Dermis microvascular lymphatic vessel endothelial cell (primary cell): ENCODE results near the gene ADAM33. TPM values are rescaled to one million over a fixed set of nuclear protein-coding genes. Genes with fewer than 3 reads are reported as not detected.

Source experiments
- DNase-seq, 2 donors: peaks; one replicate each; pipeline versions ENCODE4 v3.0.0 to v3.0.0-alpha.2; 2010; ENCODE audit warnings: low read depth in 2 of 2
- total RNA-seq: library from RNA; depleted of rRNA; stranded (reverse); fragments of >200 nt; gene quantifications from 2 replicates; pipeline ENCODE4 v1.2.1, GENCODE V29; 2014

The ADAM33 gene, protein sequence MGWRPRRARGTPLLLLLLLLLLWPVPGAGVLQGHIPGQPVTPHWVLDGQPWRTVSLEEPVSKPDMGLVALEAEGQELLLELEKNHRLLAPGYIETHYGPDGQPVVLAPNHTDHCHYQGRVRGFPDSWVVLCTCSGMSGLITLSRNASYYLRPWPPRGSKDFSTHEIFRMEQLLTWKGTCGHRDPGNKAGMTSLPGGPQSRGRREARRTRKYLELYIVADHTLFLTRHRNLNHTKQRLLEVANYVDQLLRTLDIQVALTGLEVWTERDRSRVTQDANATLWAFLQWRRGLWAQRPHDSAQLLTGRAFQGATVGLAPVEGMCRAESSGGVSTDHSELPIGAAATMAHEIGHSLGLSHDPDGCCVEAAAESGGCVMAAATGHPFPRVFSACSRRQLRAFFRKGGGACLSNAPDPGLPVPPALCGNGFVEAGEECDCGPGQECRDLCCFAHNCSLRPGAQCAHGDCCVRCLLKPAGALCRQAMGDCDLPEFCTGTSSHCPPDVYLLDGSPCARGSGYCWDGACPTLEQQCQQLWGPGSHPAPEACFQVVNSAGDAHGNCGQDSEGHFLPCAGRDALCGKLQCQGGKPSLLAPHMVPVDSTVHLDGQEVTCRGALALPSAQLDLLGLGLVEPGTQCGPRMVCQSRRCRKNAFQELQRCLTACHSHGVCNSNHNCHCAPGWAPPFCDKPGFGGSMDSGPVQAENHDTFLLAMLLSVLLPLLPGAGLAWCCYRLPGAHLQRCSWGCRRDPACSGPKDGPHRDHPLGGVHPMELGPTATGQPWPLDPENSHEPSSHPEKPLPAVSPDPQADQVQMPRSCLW
- under 0.01 TPM in 1 of 2 replicates, not detected in the other for total RNA-seq

GRCh38 chr20:3681931-3682781, at the start of gene ADAM33:
TSS of gene ADAM33 (minus strand) at chr20:3682010. CDS start at chr20:3682004, 6 bp downstream.
- DNase-seq: no peak

- no peak for DNase-seq
Measured at GRCh38 chr20:3730803-3731672, 49.2 kb upstream of the ADAM33 start.

- DNase-seq: no peak
Measured at GRCh38 chr20:3729811-3730540, 48.2 kb upstream of the ADAM33 start.

- no peak for DNase-seq
Measured at GRCh38 chr20:3729378-3729777, 47.6 kb upstream of the ADAM33 start.

GRCh38 chr20:3728876-3729275, 47.1 kb upstream of the ADAM33 start:
- DNase-seq: no peak

GRCh38 chr20:3728354-3728753, 46.5 kb upstream of the ADAM33 start:
- no peak for DNase-seq

- no peak for DNase-seq
Measured at GRCh38 chr20:3727401-3728021, 45.7 kb upstream of the ADAM33 start.

- DNase-seq: no peak
Measured at GRCh38 chr20:3724356-3724755, 42.5 kb upstream of the ADAM33 start.

DNA sequence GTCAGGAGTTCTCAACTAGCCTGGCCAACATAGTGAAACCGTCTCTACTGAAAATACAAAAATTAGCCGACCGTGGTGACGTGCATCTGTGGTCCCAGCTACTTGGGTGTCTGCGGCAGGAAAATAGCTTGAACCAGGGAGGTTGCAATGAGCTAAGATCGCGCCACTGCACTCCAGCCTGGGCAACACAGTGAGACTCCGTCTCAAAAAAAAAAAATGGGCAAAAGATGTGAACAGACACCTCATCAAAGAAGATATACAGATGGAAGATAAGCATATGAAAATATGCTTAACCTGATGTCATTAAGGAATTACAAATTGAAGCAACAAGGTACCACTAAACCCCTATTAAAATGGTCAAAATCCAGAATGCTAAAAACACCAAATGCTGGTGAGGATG, 41.5 kb upstream of the ADAM33 start:
- no peak for DNase-seq

DNA sequence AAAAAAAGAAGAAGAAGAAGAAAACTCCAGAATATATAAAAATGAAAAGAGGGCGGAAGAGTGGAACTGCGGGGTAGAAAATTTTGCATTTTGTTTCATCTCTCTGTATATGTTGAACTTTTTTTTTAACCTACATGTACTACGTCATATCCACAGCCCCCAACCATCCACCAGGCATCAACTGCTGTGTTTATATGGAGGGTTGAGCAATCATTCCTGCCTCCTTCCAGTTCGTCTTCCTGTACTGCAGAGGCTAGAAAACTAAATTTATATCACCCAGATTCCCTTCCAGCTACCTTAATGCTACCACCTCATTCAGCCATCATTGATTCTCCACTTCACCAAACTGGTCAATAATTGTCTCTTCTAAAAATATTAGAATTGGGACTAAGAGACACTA, 40.1 kb upstream of the ADAM33 start:
- no peak for DNase-seq

DNA sequence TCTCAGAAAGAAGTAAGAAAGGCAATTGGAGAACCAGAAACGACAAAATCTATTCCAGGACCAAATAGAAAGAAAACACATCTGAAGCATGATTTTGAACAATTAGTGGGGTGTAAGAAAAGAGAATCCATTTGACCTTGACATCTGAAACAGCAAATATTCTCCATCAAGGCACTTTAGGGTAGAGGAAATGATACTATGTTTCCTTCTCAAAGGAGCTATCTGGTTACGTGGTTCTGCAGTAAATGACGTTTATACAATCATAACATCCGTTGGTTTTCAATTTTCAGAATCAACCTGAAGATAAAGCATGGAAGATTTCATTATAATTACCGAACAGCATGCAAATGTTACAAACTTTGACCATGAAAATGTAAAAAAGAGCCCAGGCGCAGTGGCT, 38.8 kb upstream of the ADAM33 start:
- DNase-seq: no peak

GRCh38 chr20:3720068-3720467, 38.3 kb upstream of the ADAM33 start:
- DNase-seq: no peak

- DNase-seq: peak in 1 of 2 donors; percentile 48
Measured at GRCh38 chr20:3719046-3719445, 37.2 kb upstream of the ADAM33 start.

DNA sequence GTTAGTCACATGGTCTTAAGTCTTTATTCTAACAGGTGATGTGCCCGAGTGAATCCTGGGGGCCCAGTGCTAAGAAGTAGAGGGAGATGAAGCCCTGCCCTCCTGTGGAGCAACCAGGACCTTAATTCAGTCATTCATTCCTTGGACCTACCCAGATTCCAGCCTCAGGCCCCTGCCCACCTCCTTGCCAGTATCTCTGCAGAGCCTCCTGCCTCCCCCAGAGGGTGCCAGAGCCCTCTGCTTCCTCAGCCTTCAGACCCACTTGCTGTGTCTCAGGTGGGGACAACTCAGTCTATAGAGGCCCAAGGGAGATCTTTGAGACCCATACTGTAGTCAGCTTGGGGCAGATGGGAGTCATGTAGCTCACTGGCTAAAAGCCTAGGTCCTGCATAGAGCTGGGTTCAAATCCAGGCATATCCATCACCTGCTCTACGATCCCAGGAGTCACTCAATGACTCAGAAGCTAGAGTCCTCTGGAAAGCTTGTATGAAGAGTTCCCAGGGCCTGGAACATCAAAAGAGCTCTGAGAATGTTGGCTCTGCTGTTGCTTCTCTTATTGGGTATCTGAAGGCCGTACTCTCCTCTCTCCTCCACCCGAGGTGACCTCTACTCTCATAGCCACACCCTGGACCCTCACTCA, 34.5 kb upstream of the ADAM33 start:
- DNase-seq: peak in 1 of 2 donors; percentile 64

DNA sequence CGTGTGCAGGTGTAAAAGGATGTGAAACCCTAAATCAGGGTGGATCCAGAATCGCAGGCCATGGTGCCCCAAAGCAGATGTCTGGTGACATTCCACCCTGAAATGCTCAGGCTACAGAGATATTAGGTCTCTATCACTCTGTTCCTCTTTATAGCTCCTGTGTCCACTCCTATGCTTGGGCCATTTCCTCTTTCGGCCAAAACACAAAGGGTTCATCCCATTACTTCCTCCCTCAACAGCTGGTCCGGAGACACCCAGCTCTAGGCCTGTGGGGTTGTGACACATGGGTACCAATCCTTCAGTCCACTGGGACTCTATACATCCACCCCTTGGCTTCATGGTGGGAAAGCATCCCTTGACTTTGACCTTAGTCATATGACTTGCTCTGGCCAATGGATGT, 32.3 kb upstream of the ADAM33 start:
- DNase-seq: no peak

DNA sequence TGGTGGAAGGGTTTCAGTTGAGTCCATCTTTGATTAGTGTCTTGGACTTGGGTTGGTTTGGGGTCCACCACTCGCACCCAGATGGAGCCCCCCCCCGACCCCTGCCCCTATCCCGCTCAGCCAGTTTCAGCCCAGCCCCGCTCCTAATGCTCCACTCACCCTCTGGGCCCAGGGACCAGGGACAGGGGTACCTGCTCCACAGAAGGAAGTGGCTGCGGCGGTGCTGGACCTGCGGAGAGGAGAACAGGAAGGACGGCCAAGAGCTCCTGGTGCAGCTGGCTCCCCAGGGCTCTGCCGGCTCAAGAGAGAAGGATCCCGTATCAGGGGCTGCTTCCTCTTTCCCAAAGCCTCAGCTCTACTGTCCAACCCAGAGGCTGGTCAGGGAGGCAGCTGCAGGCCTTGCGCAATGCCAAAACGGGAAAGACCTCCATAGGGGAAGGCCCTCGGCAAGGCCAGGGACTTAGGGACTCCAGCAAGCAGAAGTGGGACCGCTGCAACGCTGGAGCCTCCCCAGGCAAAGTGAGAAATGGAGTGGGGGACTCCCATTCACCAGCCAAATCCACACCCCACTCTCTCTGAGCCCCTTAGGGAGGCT, 30.6 kb upstream of the ADAM33 start, which contains the start of gene SIGLEC1:
TSS of gene SIGLEC1 (minus strand) at position 322 of the 595 bp plus-strand sequence. CDS start 5,472 bp downstream, outside the sequence.
- no peak for DNase-seq

DNA sequence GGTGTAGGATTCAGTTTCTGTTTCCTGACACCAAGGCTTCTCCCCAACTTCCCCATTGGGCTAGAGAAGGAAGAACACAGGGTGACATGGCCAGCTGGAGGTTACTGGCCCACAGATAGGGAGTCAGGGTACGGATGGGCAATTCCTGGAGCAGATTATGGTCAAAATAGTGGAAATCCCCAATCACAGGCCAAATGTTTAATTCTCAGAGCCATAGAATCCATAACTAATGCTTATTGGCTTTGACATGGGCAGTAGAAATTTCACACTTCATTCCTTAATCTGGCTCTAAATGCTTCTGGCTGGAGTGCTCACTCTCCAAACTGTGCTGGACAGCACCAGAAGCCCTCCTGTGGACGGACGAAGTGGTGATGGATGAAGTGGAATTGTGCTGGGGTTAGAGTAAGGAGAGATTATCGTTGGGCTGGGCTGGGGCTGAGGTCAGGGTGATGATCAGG, 29.7 kb upstream of the ADAM33 start:
- no peak for DNase-seq

DNA sequence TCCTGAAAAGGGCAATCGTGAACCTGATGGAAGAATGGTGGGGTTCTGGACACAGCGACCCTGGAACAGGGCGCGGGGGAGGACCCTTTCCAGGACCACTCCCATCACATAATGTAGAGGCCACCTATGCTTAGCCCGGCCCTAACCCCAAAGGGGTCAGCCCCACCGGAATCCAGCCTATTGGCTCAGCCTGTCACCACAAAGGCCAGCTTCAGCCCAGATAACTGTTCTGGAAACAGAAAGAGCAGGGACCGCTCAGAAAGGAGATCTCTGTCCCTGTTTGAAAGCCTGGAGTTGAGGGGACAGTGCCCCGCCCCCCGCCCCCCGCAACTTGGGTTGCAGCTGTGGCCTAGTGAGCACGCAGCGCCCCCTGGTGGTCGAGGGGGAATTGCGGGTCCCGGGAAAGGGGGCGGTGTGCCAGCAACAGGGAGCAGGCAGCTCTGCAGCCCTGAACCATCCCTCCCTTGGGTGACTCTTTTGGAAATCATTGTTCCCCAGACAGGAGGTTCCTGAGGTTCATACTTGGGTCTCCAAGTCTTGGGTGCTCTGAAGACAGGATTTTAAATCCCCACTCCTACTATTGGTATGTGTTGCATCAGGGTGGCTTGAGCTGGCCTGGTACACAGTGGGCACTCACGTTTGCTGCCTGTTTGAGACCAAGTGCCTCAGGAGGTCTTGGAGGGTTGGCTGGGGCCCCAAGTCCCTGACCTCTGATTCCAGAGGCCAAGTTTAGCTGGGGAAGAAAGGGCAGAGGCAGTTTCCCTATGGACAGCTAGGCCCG, 29.1 kb upstream of the ADAM33 start:
- peak in 1 of 2 donors; percentile 54 for DNase-seq
